Urothelium cell line (cell line): ENCODE measurements around the gene APOE.
"Not testable (repeated sequence)": the region's sequence is repeated elsewhere in the genome, so short reads cannot be mapped to it uniquely, and the experiment has no call there.

Source experiments
- DNase-seq: peaks from one replicate; pipeline ENCODE4 v3.0.0; 2011; ENCODE audit warnings: low spot score, mixed read lengths
- FAIRE-seq: peaks from 2 replicates; lab custom pipeline; 2011; peaks lifted over from hg19 to GRCh38; lab: Jason Lieb, UNC

The APOE gene

GRCh38 chr19:44883922-44884321 is 21.7 kb upstream of the APOE start:
- no peak for DNase-seq
- FAIRE-seq = no peak

GRCh38 chr19:44884566-44884965 is 21.0 kb upstream of the APOE start:
- no peak for FAIRE-seq

GRCh38 chr19:44886141-44886540 is 19.5 kb upstream of the APOE start:
- FAIRE-seq = no peak
- no peak for DNase-seq

More at GRCh38 chr19:44884566-44884965, 21.0 kb upstream of the APOE start:
- DNase-seq = no peak

- no peak for FAIRE-seq
Measured at GRCh38 chr19:44887648-44888047, 17.9 kb upstream of the APOE start.

GRCh38 chr19:44888335-44888734 is 17.3 kb upstream of the APOE start:
- not testable (repeated sequence) for FAIRE-seq, DNase-seq

More at GRCh38 chr19:44887648-44888047, 17.9 kb upstream of the APOE start:
- DNase-seq = no peak

- DNase-seq (no peak), FAIRE-seq (no peak)
Measured at GRCh38 chr19:44889830-44890365, 15.7 kb upstream of the APOE start.

- DNase-seq = peak; percentile 98
- FAIRE-seq = peak; percentile 99
Measured at GRCh38 chr19:44890366-44891015, 15.1 kb upstream of the APOE start.

- DNase-seq (no peak), FAIRE-seq (no peak)
Measured at GRCh38 chr19:44891016-44891882, 14.3 kb upstream of the APOE start, which contains the start of gene TOMM40. TSS of gene TOMM40 (plus strand) at chr19:44891254. CDS start at chr19:44891416, 162 bp downstream.

- FAIRE-seq (no peak), DNase-seq (no peak)
Measured at GRCh38 chr19:44892932-44893331, 12.7 kb upstream of the APOE start.

- no peak for FAIRE-seq
Measured at GRCh38 chr19:44893332-44894051, 12.1 kb upstream of the APOE start.

GRCh38 chr19:44894052-44894400 is 11.6 kb upstream of the APOE start:
- DNase-seq = no peak
- no peak for FAIRE-seq

More at GRCh38 chr19:44893332-44894051, 12.1 kb upstream of the APOE start:
- DNase-seq = no peak

- DNase-seq (no peak), FAIRE-seq (no peak)
Measured at GRCh38 chr19:44894946-44895345, 10.7 kb upstream of the APOE start.

GRCh38 chr19:44897835-44898234 is 7.8 kb upstream of the APOE start:
- DNase-seq (no peak), FAIRE-seq (no peak)

- DNase-seq (no peak), FAIRE-seq (no peak)
Measured at GRCh38 chr19:44900328-44901244, 5.0 kb upstream of the APOE start.

GRCh38 chr19:44903216-44903601 is 2.4 kb upstream of the APOE start:
- FAIRE-seq = no peak
- DNase-seq = no peak

GRCh38 chr19:44903602-44904425 is 1.8 kb upstream of the APOE start:
- peak; percentile 75 for DNase-seq
- FAIRE-seq = no peak

GRCh38 chr19:44904426-44904994 is 1.1 kb upstream of the APOE start:
- FAIRE-seq (no peak), DNase-seq (no peak)

- FAIRE-seq (no peak), DNase-seq (no peak)
Measured at GRCh38 chr19:44907613-44908012, 2.0 kb downstream of the APOE start.
